Measurements from ENCODE around the gene CNP. TPM values are rescaled to one million over a fixed set of nuclear protein-coding genes. Genes with fewer than 3 reads are reported as not detected.

The CNP gene
- total and polyA plus RNA-seq, 2 of the 8 experiments (the other 6 are each of a cell fraction or from before 2014, with no cell fraction given) = 21.9 to 60.6 TPM

DNA sequence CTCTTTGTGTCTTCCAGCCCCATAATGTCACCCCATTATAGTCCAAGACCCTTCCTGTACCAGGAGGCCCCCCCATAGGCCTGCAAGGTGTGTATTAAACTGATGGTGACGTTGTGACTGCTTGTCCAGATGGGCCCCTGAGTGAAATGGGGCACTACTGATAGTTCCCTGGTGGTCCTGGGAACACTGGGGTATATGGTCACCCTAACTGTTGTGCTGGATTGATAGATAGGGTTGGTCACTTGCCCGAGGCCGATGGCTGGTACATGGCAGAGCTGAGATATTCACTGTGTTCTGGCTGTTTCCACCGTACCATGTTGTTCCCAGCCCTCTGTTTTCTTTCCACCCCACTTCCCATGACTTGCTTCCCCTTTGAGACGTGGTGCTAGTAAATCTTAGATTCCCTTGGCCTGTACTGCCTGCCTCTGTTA, 4.3 kb downstream of the CNP start:
- no peak overlapping the region for H2BK15ac ChIP-seq (ENCODE audit: low read length)
- no peak overlapping the region for H3K56ac ChIP-seq (replicated peaks; ENCODE audit: insufficient read length, low read depth, low read length)
- FAIRE-seq = no peak
- H2BK20ac ChIP-seq (ENCODE audit: low read length) = no peak overlapping the region
- peaks cover 7% of the 10 kb centered on the region; the same call in 1 of the 2 replicates for H3K23me2 ChIP-seq (ENCODE audit: low read depth, low read length)
- H3K9ac ChIP-seq (replicated peaks in 1 of 4; ENCODE audit: extremely low read depth in 1 of 4, low read depth in 3 of 4, low read length in 3 of 4) = no peak overlapping the region
- no peaks in the 10 kb centered on the region for H3K27me3 ChIP-seq (replicated peaks in 1 of 4; ENCODE audit: control insufficient read depth in 3 of 4, extremely low read depth in 1 of 4, insufficient read depth in 3 of 4, low read length in 3 of 4)
- H3K79me1 ChIP-seq (ENCODE audit: low read depth, low read length) = peaks cover 3% of the 10 kb centered on the region; the same call in 1 of the 2 replicates
- H2AK5ac ChIP-seq (ENCODE audit: low read depth, low read length) = 0 out of 2 replicates have a peak overlapping the region, but pooled peaks have one; percentile 42
- H3K18ac ChIP-seq (ENCODE audit: extremely low read depth, low read length) = no peak overlapping the region
- H3K27ac ChIP-seq (ENCODE audit: low read depth, low read length) = no peak overlapping the region
- peak overlapping the region; percentile 66; the same call in 1 of the 2 replicates for H2BK5ac ChIP-seq (ENCODE audit: low read depth, low read length)
- peaks cover 0 to 6% (median 4%) of the 10 kb centered on the region in 4 experiments; a peak in 5 of 7 replicates for H3K4me1 ChIP-seq (replicated peaks in 1 of 4; ENCODE audit: control insufficient read depth in 3 of 4, insufficient read depth in 4 of 4, low read length in 3 of 4)
- no peak overlapping the region for H2BK12ac ChIP-seq (ENCODE audit: low read depth, low read length)
- peaks cover 16 to 41% (median 38%) of the 10 kb centered on the region in 4 experiments for H3K36me3 ChIP-seq (ENCODE audit: control insufficient read depth in 2 of 4, insufficient read depth in 4 of 4, low read length in 3 of 4)
- ChIA-PET CTCF (ENCODE audit: partially characterized antibody) (no interaction called here), POLR2A (ENCODE audit: partially characterized antibody) (interaction anchor here (1.0 to 2.1 kb wide), 4 partner anchors 38 to 46 kb away, joined by 3 to 4 read pairs (median 4); partner anchors contain the start of genes DNAJC7 and ODAD4)
- H2AFZ ChIP-seq (ENCODE audit: low read length) = no peak overlapping the region
- no peaks in the 10 kb centered on the region for H3K79me2 ChIP-seq (ENCODE audit: control insufficient read depth in 1 of 2, insufficient read depth in 2 of 2, low read length in 2 of 2)
- H4K20me1 ChIP-seq (replicated peaks in 1 of 2; ENCODE audit: control insufficient read depth in 1 of 2, insufficient read depth in 2 of 2, low read length in 2 of 2) = peaks cover 2 to 19% of the 10 kb centered on the region in 2 experiments
- peak overlapping the region; percentile 14; the same call in 1 of the 2 replicates for H4K8ac ChIP-seq (ENCODE audit: extremely low read depth, insufficient read depth, low read length)
- H4K5ac ChIP-seq (ENCODE audit: insufficient read length, low read depth, low read length) = no peak overlapping the region
- 91% methylated on average over 5 of the region's 5 CpGs; no CpG with 5 or more reads in 1 of the 2 experiments for WGBS, 2 experiments (ENCODE audit: extremely low coverage in 1 of 2, insufficient coverage in 1 of 2, insufficient read length in 1 of 2, insufficient replicate concordance in 2 of 2, low coverage in 1 of 2, low lambda C conversion rate in 2 of 2, missing lambda C conversion rate in 1 of 2)
- H3K4me3 ChIP-seq (ENCODE audit: extremely low read depth in 1 of 4, insufficient read depth in 2 of 4, low read depth in 3 of 4, low read length in 4 of 4) = no peak overlapping the region
- no peak overlapping the region for H3K14ac ChIP-seq (ENCODE audit: insufficient read length)
- no peak for DNase-seq (ENCODE audit: low read depth in 1 of 2, low spot score in 2 of 2)
- no peaks in the 10 kb centered on the region for H3K9me3 ChIP-seq (ENCODE audit: insufficient read depth in 2 of 2, low read depth in 1 of 2, low read length in 1 of 2)
- H3K4ac ChIP-seq (replicated peaks; ENCODE audit: insufficient read length, low read depth, low read length) = no peak overlapping the region
- H4K91ac ChIP-seq (replicated peaks; ENCODE audit: insufficient read length, low read length) = no peak overlapping the region
- no peak for TF ChIP-seq KDM5A (IDR thresholded peaks at IDR 0.05; ENCODE audit: low read length)
- TF ChIP-seq POLR2AphosphoS5 (IDR thresholded peaks at IDR 0.05; ENCODE audit: low read depth, low read length) = peak; percentile 65; the same call in 1 of the 2 replicates
- TF ChIP-seq, protein P1, sequence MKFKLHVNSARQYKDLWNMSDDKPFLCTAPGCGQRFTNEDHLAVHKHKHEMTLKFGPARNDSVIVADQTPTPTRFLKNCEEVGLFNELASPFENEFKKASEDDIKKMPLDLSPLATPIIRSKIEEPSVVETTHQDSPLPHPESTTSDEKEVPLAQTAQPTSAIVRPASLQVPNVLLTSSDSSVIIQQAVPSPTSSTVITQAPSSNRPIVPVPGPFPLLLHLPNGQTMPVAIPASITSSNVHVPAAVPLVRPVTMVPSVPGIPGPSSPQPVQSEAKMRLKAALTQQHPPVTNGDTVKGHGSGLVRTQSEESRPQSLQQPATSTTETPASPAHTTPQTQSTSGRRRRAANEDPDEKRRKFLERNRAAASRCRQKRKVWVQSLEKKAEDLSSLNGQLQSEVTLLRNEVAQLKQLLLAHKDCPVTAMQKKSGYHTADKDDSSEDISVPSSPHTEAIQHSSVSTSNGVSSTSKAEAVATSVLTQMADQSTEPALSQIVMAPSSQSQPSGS (IDR thresholded peaks at IDR 0.05; ENCODE audit: low read length) = no peak
- TF ChIP-seq POU5F1 (IDR thresholded peaks at IDR 0.05; ENCODE audit: low read depth, low read length) = no peak
- peak; percentile 13 to 38; a peak in 2 of 3 replicates for TF ChIP-seq POLR2A (IDR thresholded peaks at IDR 0.05; ENCODE audit: control extremely low read depth in 1 of 2, low read depth in 2 of 2, low read length in 2 of 2)
- no peak for TF ChIP-seq TAF1 (IDR thresholded peaks at IDR 0.05; ENCODE audit: low read depth, low read length)
- H3K4me2 ChIP-seq (ENCODE audit: insufficient read depth in 1 of 2, low read depth in 2 of 2, low read length in 2 of 2) = no peak overlapping the region
- H3K23ac ChIP-seq (ENCODE audit: insufficient read length) = no peak overlapping the region
- no peak overlapping the region for H2BK120ac ChIP-seq (replicated peaks; ENCODE audit: low read depth, low read length)

All from H1 (cell line).